Measurements from ENCODE around the gene TMEM131.

Gene TMEM131

GRCh38 chr2:97797355-97797754 is 198.4 kb downstream of the TMEM131 start:
- DNase-seq: no peak

GRCh38 chr2:97796465-97797126 is 199.2 kb downstream of the TMEM131 start:
- DNase-seq: no peak

GRCh38 chr2:97792416-97792815 is 203.3 kb downstream of the TMEM131 start:
- no peak for DNase-seq

- no peak for DNase-seq
Measured at GRCh38 chr2:97788986-97789644, 206.6 kb downstream of the TMEM131 start.

- no peak for DNase-seq
Measured at GRCh38 chr2:97785818-97786217, 209.9 kb downstream of the TMEM131 start.

- DNase-seq: no peak
Measured at GRCh38 chr2:97784953-97785352, 210.8 kb downstream of the TMEM131 start.

- DNase-seq: no peak
Measured at GRCh38 chr2:97781981-97782380, 213.8 kb downstream of the TMEM131 start.

- no peak for DNase-seq
Measured at GRCh38 chr2:97779141-97779540, 216.6 kb downstream of the TMEM131 start.

- DNase-seq: no peak
Measured at GRCh38 chr2:97775074-97775473, 220.7 kb downstream of the TMEM131 start.

GRCh38 chr2:97774425-97774824 is 221.3 kb downstream of the TMEM131 start:
- DNase-seq: no peak

GRCh38 chr2:97770445-97770844 is 225.3 kb downstream of the TMEM131 start:
- no peak for DNase-seq

- no peak for DNase-seq
Measured at GRCh38 chr2:97769711-97770110, 226.0 kb downstream of the TMEM131 start.

GRCh38 chr2:97769308-97769707 is 226.4 kb downstream of the TMEM131 start:
- no peak for DNase-seq

GRCh38 chr2:97766567-97766966 is 229.2 kb downstream of the TMEM131 start:
- DNase-seq: no peak

GRCh38 chr2:97765933-97766332 is 229.8 kb downstream of the TMEM131 start:
- DNase-seq: no peak

- no peak for DNase-seq
Measured at GRCh38 chr2:97764559-97765263, 231.0 kb downstream of the TMEM131 start.

- DNase-seq: no peak
Measured at GRCh38 chr2:97763176-97763845, 232.4 kb downstream of the TMEM131 start.

GRCh38 chr2:97761192-97761591 is 234.6 kb downstream of the TMEM131 start:
- no peak for DNase-seq

- no peak for DNase-seq
Measured at GRCh38 chr2:97760480-97761049, 235.2 kb downstream of the TMEM131 start.

- no peak for DNase-seq
Measured at GRCh38 chr2:97759727-97760407, 235.9 kb downstream of the TMEM131 start.

- DNase-seq: no peak
Measured at GRCh38 chr2:97758131-97758705, 237.5 kb downstream of the TMEM131 start.

GRCh38 chr2:97757062-97757461 is 238.7 kb downstream of the TMEM131 start:
- no peak for DNase-seq

All from KG1 (cell line).